OCI-LY7 (cell line): ENCODE data around the gene ALG8. TPM values are rescaled to one million over a fixed set of nuclear protein-coding genes. Genes with fewer than 3 reads are reported as not detected.

Experiments
- BruUV-seq: library from RNA; stranded (reverse); fragments of 400-500 nt; replicated peaks from 2 replicates; lab custom pipeline; 2021; lab: Mats Ljungman, UMichigan
- CTCF ChIA-PET: fragments of 300-600 bp; sonication (Branson Sonifier 250); formaldehyde crosslinking; loops from one replicate; lab custom pipeline; 2022; ENCODE audit warnings: antibody characterized with exemption; ENCODE audit not compliant: unreplicated experiment; lab: Charles Lee
- POLR2A ChIA-PET: fragments of 300-600 bp; sonication (Branson Sonifier 250); formaldehyde crosslinking; loops from one replicate; lab custom pipeline; 2022; ENCODE audit warnings: antibody characterized with exemption; lab: Charles Lee
- DNase-seq: peaks from one replicate; pipeline ENCODE4 v3.0.0-alpha.2; 2015; ENCODE audit warnings: low spot score
- H2AFZ ChIP-seq: fragments of 200-600 bp; sonication (generic), shearing (Covaris generic); 2 replicates; pipeline ENCODE4 v1.6.1; 2014; ENCODE audit warnings: mild to moderate bottlenecking, antibody characterized with exemption, low read length, moderate library complexity
- H3K27ac ChIP-seq: fragments of 200-600 bp; sonication (generic); 2 replicates; pipeline ENCODE4 v1.5.1; 2014; ENCODE audit warnings: mixed run types, low read depth, mild to moderate bottlenecking, moderate library complexity, low read length, inconsistent platforms; ENCODE audit not compliant: poor library complexity, severe bottlenecking
- H3K36me3 ChIP-seq: fragments of 200-600 bp; sonication (generic); 2 replicates; pipeline ENCODE4 v1.6.1; 2014; ENCODE audit warnings: mild to moderate bottlenecking, antibody characterized with exemption, low read length, moderate library complexity, mixed read lengths; ENCODE audit not compliant: insufficient read depth
- H3K4me1 ChIP-seq: fragments of 200-600 bp; sonication (generic); 2 replicates; pipeline ENCODE4 v1.5.1; 2014; ENCODE audit warnings: mild to moderate bottlenecking, low read length; ENCODE audit not compliant: insufficient read depth, poor library complexity, severe bottlenecking
- H3K4me2 ChIP-seq: fragments of 200-600 bp; sonication (generic); 2 replicates; pipeline ENCODE4 v1.6.1; 2014; ENCODE audit warnings: mild to moderate bottlenecking, low read length
- H3K4me3 ChIP-seq: fragments of 200-600 bp; sonication (generic); 2 replicates; pipeline ENCODE4 v1.5.1; 2014; ENCODE audit warnings: mild to moderate bottlenecking, low read depth, low read length; ENCODE audit not compliant: poor library complexity, severe bottlenecking
- H3K79me2 ChIP-seq: fragments of 200-600 bp; sonication (generic); 2 replicates; pipeline ENCODE4 v1.6.1; 2016; ENCODE audit warnings: low read depth, mild to moderate bottlenecking, low read length, moderate library complexity, mixed read lengths; ENCODE audit not compliant: insufficient read depth
- H3K9me2 ChIP-seq: fragments of 200-600 bp; sonication (generic); 2 replicates; pipeline ENCODE4 v1.6.1; 2016; ENCODE audit warnings: mild to moderate bottlenecking, low read length, mixed read lengths; ENCODE audit not compliant: insufficient read depth
- H3K9me3 ChIP-seq: fragments of 200-600 bp; sonication (generic); 2 replicates; pipeline ENCODE4 v1.6.1; 2014; ENCODE audit warnings: mild to moderate bottlenecking, mixed run types, low read length, mixed read lengths
- H4K20me1 ChIP-seq: fragments of 200-600 bp; sonication (generic); 2 replicates; pipeline ENCODE4 v1.6.1; 2014; ENCODE audit warnings: mild to moderate bottlenecking, antibody characterized with exemption, low read length, moderate library complexity, mixed read lengths; ENCODE audit not compliant: insufficient read depth
- EZH2phosphoT487 ChIP-seq: fragments of 200-600 bp; sonication (generic); IDR thresholded peaks from 2 replicates; pipeline ENCODE4 v1.6.1; 2018; ENCODE audit warnings: low read depth, borderline replicate concordance, mild to moderate bottlenecking, mixed run types, antibody characterized with exemption, low read length, moderate library complexity, mixed read lengths
- intact Hi-C: fragments of 100-400 bp; cut with micrococcal nuclease; formaldehyde crosslinking; loops from one replicate; pipeline ENCODE4 v1.10.0; 2022; ENCODE audit not compliant: unreplicated experiment
- total RNA-seq, 2 experiments: library from RNA; depleted of rRNA in 1 of 2; stranded (reverse); fragments of >200 nt in 1 of 2; shearing (Covaris generic) in 1 of 2; gene quantifications; 2 replicates each; pipeline ENCODE4 v1.2.3, GENCODE V29; 2014 to 2022
- TF ChIP-seq, protein P1 (sequence below): fragments of 200-600 bp; sonication (generic); conservative IDR thresholded peaks from 2 replicates; pipeline ENCODE4 v1.5.1; 2014; ENCODE audit warnings: mild to moderate bottlenecking, antibody characterized with exemption, low read length, moderate library complexity, mixed read lengths

Gene ALG8
- total RNA-seq, 2 experiments from 2014 or later = 42.5 to 66.1 TPM

DNA sequence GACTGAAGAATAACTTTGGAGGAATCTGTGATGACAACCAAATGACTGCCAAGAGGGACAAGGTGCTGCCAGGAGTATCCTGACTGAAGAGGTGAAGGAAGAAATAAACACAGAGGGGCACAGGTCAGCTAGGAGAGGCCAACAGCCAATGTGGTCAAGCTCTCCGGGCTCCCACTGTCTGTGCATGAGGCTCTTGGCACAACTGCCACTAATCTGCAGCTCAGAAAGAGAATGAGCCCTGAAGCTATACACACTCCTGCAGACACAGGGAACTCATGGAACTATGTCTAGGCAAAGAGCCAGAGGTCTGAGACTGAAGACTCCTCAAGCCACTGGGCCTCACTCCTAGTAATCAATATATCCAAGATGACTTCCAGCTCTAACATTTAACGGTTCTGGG, 68.8 kb downstream of the ALG8 start:
- intact Hi-C loops = no loop called here
- Histone ChIP-seq H3K9me2 (no peaks in the 10 kb centered on the region), H3K9me3 (no peaks in the 10 kb centered on the region), H4K20me1 (no peaks in the 10 kb centered on the region), H3K4me3 (no peak overlapping the region), H3K27ac (no peak overlapping the region), H3K79me2 (peaks cover 10% of the 10 kb centered on the region; the same call in 1 of the 2 replicates), H2AFZ (no peak overlapping the region), H3K4me1 (no peaks in the 10 kb centered on the region), H3K36me3 (peaks cover 24% of the 10 kb centered on the region), H3K4me2 (no peak overlapping the region)
- no TSS peak for BruUV-seq
- CTCF ChIA-PET = no interaction called here
- TF ChIP-seq, protein P1, sequence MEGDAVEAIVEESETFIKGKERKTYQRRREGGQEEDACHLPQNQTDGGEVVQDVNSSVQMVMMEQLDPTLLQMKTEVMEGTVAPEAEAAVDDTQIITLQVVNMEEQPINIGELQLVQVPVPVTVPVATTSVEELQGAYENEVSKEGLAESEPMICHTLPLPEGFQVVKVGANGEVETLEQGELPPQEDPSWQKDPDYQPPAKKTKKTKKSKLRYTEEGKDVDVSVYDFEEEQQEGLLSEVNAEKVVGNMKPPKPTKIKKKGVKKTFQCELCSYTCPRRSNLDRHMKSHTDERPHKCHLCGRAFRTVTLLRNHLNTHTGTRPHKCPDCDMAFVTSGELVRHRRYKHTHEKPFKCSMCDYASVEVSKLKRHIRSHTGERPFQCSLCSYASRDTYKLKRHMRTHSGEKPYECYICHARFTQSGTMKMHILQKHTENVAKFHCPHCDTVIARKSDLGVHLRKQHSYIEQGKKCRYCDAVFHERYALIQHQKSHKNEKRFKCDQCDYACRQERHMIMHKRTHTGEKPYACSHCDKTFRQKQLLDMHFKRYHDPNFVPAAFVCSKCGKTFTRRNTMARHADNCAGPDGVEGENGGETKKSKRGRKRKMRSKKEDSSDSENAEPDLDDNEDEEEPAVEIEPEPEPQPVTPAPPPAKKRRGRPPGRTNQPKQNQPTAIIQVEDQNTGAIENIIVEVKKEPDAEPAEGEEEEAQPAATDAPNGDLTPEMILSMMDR = no peak
- no peak for TF ChIP-seq EZH2phosphoT487
- no peak for DNase-seq
- POLR2A ChIA-PET = interaction anchor here (0.7 kb wide), 1 partner anchor 8 kb away, joined by 3 read pairs; no protein-coding TSS in a partner anchor

DNA sequence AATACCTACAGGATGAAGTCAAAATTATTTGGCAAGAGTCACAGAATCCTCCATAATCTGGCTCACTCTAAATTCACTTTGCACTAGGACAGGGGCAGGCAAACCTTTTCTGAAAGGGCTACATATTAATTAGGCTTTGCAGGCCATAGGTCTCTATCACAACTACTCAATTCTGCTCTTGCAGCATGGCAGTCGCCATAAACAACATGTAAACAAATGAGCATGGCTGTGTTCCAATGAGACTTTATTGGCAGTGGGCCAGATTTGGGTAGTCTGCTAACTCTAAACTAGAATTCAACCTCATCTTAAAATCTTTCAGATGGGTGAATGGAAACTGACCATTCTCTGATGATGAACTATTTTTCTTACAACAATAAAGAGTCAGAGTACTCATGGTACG, 70.0 kb downstream of the ALG8 start:
- H3K36me3 ChIP-seq = peaks cover 24% of the 10 kb centered on the region
- CTCF ChIA-PET = no interaction called here
- no peaks in the 10 kb centered on the region for H3K79me2 ChIP-seq
- H3K4me1 ChIP-seq = no peaks in the 10 kb centered on the region
- no peaks in the 10 kb centered on the region for H3K9me2 ChIP-seq
- H3K27ac ChIP-seq = no peak overlapping the region
- POLR2A ChIA-PET = no interaction called here
- BruUV-seq = no TSS peak
- H4K20me1 ChIP-seq = no peaks in the 10 kb centered on the region
- DNase-seq = no peak
- no peak overlapping the region for H3K4me3 ChIP-seq
- H3K4me2 ChIP-seq = no peak overlapping the region
- no peaks in the 10 kb centered on the region for H3K9me3 ChIP-seq
- H2AFZ ChIP-seq = no peak overlapping the region
- TF ChIP-seq, protein P1 = no peak
- no peak for TF ChIP-seq EZH2phosphoT487
- intact Hi-C loops = no loop called here

DNA sequence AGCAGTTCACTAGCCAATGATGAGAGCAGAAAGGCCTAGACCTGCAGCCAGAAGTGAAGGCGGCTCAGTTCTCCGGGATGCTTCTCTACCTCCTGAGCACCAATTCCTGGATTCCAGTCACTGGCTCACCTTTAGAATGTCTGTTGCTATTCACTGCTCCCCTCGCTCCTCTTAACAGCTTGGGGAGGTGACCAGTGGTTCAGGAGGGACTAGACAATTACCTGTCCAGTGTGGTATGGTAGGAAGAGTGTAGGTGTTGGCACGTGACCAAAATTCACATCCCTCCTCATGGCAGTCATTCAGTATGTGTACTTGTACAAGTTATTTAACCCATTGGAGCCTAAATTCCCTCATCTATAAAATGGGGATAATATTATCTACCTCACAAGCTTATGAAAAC, 71.7 kb downstream of the ALG8 start:
- no peak for DNase-seq
- Histone ChIP-seq H3K4me1 (no peaks in the 10 kb centered on the region), H4K20me1 (no peaks in the 10 kb centered on the region), H3K4me2 (no peak overlapping the region), H3K9me3 (no peaks in the 10 kb centered on the region), H3K79me2 (no peaks in the 10 kb centered on the region), H3K36me3 (peaks cover 23% of the 10 kb centered on the region), H2AFZ (no peak overlapping the region), H3K4me3 (no peak overlapping the region), H3K9me2 (no peaks in the 10 kb centered on the region), H3K27ac (no peak overlapping the region)
- intact Hi-C loops = no loop called here
- no peak for TF ChIP-seq EZH2phosphoT487
- TF ChIP-seq, protein P1 = no peak
- POLR2A ChIA-PET = no interaction called here
- no TSS peak for BruUV-seq
- CTCF ChIA-PET = no interaction called here
